ENCODE data around the gene OR2A5.

- TF ChIP-seq, protein P1, sequence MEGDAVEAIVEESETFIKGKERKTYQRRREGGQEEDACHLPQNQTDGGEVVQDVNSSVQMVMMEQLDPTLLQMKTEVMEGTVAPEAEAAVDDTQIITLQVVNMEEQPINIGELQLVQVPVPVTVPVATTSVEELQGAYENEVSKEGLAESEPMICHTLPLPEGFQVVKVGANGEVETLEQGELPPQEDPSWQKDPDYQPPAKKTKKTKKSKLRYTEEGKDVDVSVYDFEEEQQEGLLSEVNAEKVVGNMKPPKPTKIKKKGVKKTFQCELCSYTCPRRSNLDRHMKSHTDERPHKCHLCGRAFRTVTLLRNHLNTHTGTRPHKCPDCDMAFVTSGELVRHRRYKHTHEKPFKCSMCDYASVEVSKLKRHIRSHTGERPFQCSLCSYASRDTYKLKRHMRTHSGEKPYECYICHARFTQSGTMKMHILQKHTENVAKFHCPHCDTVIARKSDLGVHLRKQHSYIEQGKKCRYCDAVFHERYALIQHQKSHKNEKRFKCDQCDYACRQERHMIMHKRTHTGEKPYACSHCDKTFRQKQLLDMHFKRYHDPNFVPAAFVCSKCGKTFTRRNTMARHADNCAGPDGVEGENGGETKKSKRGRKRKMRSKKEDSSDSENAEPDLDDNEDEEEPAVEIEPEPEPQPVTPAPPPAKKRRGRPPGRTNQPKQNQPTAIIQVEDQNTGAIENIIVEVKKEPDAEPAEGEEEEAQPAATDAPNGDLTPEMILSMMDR (IDR thresholded peaks at IDR 0.05), result no peak
- no peak for TF ChIP-seq POLR2A (IDR thresholded peaks at IDR 0.05)
Observed at GRCh38 chr7:144048648-144049047, at the start of gene OR2A5.
